ENCODE data around the gene MYMX.

DNA sequence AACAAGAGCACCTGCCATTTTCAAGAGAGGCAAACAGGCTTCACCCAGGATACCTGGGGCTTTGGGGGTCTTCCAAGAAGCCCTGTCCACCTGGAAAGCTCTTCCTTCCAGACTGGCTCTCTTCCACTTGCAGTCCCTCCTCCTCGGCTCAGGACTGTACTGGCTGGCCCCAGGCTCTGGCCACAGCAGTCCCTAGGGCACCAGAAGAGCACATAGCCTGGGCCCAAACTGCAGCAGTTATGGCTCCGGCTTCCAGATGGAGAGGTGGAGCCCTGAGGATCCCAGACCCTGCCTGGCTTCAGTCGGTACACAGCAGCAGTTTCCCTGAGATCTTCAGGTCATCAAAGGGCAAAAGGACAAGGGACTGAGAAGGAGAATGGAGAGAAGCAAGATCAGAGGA lies 42.2 kb downstream of the MYMX start:
- TF ChIP-seq, protein P1, sequence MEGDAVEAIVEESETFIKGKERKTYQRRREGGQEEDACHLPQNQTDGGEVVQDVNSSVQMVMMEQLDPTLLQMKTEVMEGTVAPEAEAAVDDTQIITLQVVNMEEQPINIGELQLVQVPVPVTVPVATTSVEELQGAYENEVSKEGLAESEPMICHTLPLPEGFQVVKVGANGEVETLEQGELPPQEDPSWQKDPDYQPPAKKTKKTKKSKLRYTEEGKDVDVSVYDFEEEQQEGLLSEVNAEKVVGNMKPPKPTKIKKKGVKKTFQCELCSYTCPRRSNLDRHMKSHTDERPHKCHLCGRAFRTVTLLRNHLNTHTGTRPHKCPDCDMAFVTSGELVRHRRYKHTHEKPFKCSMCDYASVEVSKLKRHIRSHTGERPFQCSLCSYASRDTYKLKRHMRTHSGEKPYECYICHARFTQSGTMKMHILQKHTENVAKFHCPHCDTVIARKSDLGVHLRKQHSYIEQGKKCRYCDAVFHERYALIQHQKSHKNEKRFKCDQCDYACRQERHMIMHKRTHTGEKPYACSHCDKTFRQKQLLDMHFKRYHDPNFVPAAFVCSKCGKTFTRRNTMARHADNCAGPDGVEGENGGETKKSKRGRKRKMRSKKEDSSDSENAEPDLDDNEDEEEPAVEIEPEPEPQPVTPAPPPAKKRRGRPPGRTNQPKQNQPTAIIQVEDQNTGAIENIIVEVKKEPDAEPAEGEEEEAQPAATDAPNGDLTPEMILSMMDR (conservative IDR thresholded peaks at IDR 0.05; ENCODE audit: low read depth, low read length): no peak
- TF ChIP-seq EZH2 (IDR thresholded peaks at IDR 0.05; ENCODE audit: borderline replicate concordance, low read depth, low read length, poor library complexity, severe bottlenecking): no peak

Data from A673 (cell line).